Measurements from ENCODE around the gene FGF6. TPM values are rescaled to one million over a fixed set of nuclear protein-coding genes. Genes with fewer than 3 reads are reported as not detected.

FGF6 gene
- total RNA-seq, 1 donor from 2014 or later = not detected

DNA sequence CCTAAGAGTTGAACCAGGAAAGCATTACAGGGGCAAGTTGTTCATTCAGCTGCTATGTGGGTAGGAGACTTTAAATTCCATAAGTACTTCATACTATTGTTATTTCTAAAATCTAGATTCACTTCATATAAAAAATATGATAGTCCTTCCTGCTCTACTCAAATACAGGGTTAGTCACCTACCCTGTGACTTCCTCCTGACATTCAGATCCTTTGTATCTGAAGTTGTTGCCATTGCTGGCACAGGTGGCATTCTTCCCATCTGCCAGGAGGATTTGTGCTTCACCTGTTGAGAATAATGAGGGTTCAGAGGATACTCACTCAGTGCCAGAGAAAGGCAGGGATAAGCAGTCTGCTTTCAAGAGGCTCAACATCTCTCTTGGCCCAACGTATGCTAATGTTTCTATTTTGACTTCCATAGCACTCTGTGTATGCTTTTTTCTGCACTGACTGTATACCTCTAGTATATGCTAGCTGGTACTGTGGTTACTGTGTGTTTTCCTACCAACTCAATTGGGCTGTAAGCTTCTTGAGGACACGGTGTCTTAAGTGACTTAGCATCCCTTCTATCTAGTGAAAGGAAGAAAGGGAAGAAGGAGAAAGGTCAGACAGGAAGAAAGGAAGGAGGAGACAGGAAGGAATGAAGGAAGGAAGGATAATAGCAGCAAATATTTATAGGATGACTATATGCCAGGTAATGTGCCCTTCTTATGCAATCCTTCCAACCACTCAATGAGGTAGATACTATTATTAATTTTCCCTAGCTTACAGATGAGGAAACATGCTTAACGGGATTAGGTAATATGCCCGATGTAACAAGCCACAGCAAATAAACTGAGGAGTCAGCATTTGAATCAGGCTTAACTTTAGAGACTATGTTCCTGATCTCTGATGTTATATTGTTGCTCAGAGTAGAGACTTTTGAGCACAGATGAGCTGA is 38.5 kb upstream of the FGF6 start:
- H3K27me3 Mint-ChIP-seq = peaks cover 4% of the 10 kb centered on the region
- TF ChIP-seq, protein P1, sequence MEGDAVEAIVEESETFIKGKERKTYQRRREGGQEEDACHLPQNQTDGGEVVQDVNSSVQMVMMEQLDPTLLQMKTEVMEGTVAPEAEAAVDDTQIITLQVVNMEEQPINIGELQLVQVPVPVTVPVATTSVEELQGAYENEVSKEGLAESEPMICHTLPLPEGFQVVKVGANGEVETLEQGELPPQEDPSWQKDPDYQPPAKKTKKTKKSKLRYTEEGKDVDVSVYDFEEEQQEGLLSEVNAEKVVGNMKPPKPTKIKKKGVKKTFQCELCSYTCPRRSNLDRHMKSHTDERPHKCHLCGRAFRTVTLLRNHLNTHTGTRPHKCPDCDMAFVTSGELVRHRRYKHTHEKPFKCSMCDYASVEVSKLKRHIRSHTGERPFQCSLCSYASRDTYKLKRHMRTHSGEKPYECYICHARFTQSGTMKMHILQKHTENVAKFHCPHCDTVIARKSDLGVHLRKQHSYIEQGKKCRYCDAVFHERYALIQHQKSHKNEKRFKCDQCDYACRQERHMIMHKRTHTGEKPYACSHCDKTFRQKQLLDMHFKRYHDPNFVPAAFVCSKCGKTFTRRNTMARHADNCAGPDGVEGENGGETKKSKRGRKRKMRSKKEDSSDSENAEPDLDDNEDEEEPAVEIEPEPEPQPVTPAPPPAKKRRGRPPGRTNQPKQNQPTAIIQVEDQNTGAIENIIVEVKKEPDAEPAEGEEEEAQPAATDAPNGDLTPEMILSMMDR (IDR thresholded peaks at IDR 0.05; ENCODE audit: unreplicated experiment) = no peak
- H3K9me3 Mint-ChIP-seq (ENCODE audit: low read depth) = peaks cover 7% of the 10 kb centered on the region
- peaks cover 2% of the 10 kb centered on the region for H3K4me1 Mint-ChIP-seq (ENCODE audit: low read depth)
- H3K4me3 Mint-ChIP-seq (ENCODE audit: low read depth) = no peak overlapping the region
- H3K36me3 Mint-ChIP-seq (ENCODE audit: insufficient read depth) = peaks cover 4% of the 10 kb centered on the region
- DNase-seq (ENCODE audit: low spot score, unreplicated experiment) = no peak
- H3K27ac Mint-ChIP-seq = no peak overlapping the region

DNA sequence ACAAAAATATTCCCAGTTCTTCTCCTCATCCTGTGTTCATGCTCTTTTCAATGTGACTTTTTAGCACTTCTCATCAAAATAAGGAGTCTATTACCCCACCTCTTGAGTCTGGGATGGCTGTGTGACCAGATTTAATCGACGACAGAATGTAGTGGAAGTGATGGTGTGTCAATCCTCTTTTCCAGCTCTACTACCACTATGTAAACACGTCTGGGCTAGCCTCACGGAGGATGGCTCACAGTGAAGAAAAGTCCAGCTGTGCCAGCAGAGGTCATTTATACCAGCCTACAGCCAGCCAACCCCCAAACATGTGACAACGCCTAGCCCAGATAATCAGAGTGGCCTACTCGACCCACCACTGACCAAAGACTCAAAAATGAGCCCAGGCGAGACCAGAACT is 37.3 kb upstream of the FGF6 start:
- TF ChIP-seq, protein P1 (IDR thresholded peaks at IDR 0.05; ENCODE audit: unreplicated experiment) = no peak
- peaks cover 15% of the 10 kb centered on the region for H3K9me3 Mint-ChIP-seq (ENCODE audit: low read depth)
- no peak for DNase-seq (ENCODE audit: low spot score, unreplicated experiment)

DNA sequence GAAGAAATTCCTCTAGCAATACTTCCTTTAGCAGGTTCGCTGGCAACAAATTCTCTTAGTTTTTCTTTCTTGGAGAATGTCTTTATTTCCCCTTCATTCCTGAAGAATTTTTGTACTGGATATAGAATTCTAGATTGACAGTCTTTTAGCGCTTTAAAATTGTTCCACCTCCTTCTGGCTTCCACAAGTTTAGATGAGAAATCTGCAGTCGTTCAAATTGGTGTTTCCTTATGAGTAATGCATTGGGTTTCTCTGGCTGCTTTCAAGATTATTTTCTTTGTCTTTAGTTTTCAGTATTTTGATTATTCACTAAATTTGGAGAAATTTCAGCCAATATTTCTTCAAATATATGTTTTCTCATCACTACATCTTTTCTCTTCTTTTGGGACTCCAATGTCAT is 33.3 kb upstream of the FGF6 start:
- no peak overlapping the region for H3K4me3 Mint-ChIP-seq (ENCODE audit: low read depth)

More for the DNA sequence above, 37.3 kb upstream of the FGF6 start:
- H3K36me3 Mint-ChIP-seq (ENCODE audit: insufficient read depth) = peaks cover 2% of the 10 kb centered on the region
- no peak overlapping the region for H3K27ac Mint-ChIP-seq
- peaks cover 4% of the 10 kb centered on the region for H3K27me3 Mint-ChIP-seq
- no peak overlapping the region for H3K4me3 Mint-ChIP-seq (ENCODE audit: low read depth)
- H3K4me1 Mint-ChIP-seq (ENCODE audit: low read depth) = peaks cover 2% of the 10 kb centered on the region

DNA sequence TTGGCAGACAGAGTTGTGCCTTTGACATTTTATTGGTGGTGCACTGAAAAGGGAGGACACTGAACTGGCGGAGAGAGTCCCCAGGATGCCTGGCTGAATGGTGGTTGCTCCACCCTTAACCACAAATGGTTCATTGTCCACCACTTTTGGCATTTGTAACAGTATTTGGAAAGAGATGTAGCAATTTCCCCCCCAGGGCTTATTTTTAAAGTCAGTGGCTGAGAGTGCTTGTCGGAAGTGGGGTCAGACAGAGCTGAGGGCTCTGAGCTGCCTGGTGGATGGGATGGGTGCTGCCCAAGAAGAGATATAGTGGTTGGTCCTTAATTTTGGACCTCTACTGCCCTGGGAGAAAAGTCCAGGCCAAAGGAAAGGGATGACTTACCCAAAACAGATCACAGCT is 31.5 kb upstream of the FGF6 start:
- no peak for DNase-seq (ENCODE audit: low spot score, unreplicated experiment)
- no peak overlapping the region for H3K4me3 Mint-ChIP-seq (ENCODE audit: low read depth)
- H3K27me3 Mint-ChIP-seq = peaks cover 22% of the 10 kb centered on the region
- peaks cover 2% of the 10 kb centered on the region for H3K36me3 Mint-ChIP-seq (ENCODE audit: insufficient read depth)
- TF ChIP-seq, protein P1 (IDR thresholded peaks at IDR 0.05; ENCODE audit: unreplicated experiment) = no peak
- H3K9me3 Mint-ChIP-seq (ENCODE audit: low read depth) = peaks cover 20% of the 10 kb centered on the region
- no peak overlapping the region for H3K27ac Mint-ChIP-seq
- no peaks in the 10 kb centered on the region for H3K4me1 Mint-ChIP-seq (ENCODE audit: low read depth)

More for the DNA sequence above, 33.3 kb upstream of the FGF6 start:
- TF ChIP-seq, protein P1 (IDR thresholded peaks at IDR 0.05; ENCODE audit: unreplicated experiment) = no peak
- H3K27me3 Mint-ChIP-seq = peaks cover 15% of the 10 kb centered on the region
- H3K36me3 Mint-ChIP-seq (ENCODE audit: insufficient read depth) = peaks cover 2% of the 10 kb centered on the region
- H3K27ac Mint-ChIP-seq = no peak overlapping the region
- no peaks in the 10 kb centered on the region for H3K4me1 Mint-ChIP-seq (ENCODE audit: low read depth)
- peaks cover 20% of the 10 kb centered on the region for H3K9me3 Mint-ChIP-seq (ENCODE audit: low read depth)
- no peak for DNase-seq (ENCODE audit: low spot score, unreplicated experiment)

DNA sequence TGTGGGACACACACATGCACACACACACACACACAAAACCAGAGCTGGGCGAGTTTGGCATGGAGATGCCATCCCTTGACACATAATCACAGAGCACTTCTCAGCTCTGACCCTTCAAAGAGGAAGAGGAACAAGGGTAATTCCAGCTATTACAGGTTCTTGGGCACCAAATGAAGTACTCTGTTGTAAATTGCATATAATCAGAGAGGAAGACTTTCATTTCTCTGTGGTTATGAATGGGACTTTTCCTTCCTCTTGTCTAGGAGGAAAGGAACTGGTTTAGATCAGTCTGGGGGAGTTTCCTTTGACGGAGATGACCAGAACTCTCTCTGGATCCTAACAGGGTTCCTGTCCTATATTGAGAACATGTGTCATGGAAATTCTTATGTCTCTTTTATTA is 26.4 kb upstream of the FGF6 start:
- no peaks in the 10 kb centered on the region for H3K4me1 Mint-ChIP-seq (ENCODE audit: low read depth)
- no peaks in the 10 kb centered on the region for H3K9me3 Mint-ChIP-seq (ENCODE audit: low read depth)
- no peaks in the 10 kb centered on the region for H3K36me3 Mint-ChIP-seq (ENCODE audit: insufficient read depth)
- no peak overlapping the region for H3K4me3 Mint-ChIP-seq (ENCODE audit: low read depth)
- no peak overlapping the region for H3K27ac Mint-ChIP-seq
- H3K27me3 Mint-ChIP-seq = peaks cover 28% of the 10 kb centered on the region
- TF ChIP-seq, protein P1 (IDR thresholded peaks at IDR 0.05; ENCODE audit: unreplicated experiment) = no peak
- DNase-seq (ENCODE audit: low spot score, unreplicated experiment) = no peak

Data from progenitor cell of endocrine pancreas (in vitro differentiated cells).